Chondrocyte (in vitro differentiated cells): Measurements from ENCODE around the gene MSLN. TPM values are rescaled to one million over a fixed set of nuclear protein-coding genes. Genes with fewer than 3 reads are reported as not detected.

Experiments used
- DNase-seq: peaks from one replicate; pipeline ENCODE4 v3.0.0; 2021; ENCODE audit warnings: mixed read lengths, low spot score
- H3K27ac Mint-ChIP-seq: one replicate; pipeline ENCODE4 v1.8.0; 2021; ENCODE audit warnings: mild to moderate bottlenecking, moderate library complexity, mixed read lengths; ENCODE audit not compliant: unreplicated experiment
- H3K27me3 Mint-ChIP-seq: 2 replicates; pipeline ENCODE4 v1.8.0; 2021; ENCODE audit warnings: low read depth, mixed read lengths
- H3K36me3 Mint-ChIP-seq: 2 replicates; pipeline ENCODE4 v1.8.0; 2021; ENCODE audit warnings: low read depth, mixed read lengths
- H3K4me1 Mint-ChIP-seq: 2 replicates; pipeline ENCODE4 v1.8.0; 2021; ENCODE audit warnings: low read depth, mild to moderate bottlenecking, mixed read lengths
- H3K4me3 Mint-ChIP-seq: one replicate; pipeline ENCODE4 v1.8.0; 2021; ENCODE audit warnings: mild to moderate bottlenecking, moderate library complexity, mixed read lengths; ENCODE audit not compliant: unreplicated experiment
- H3K9me3 Mint-ChIP-seq: 2 replicates; pipeline ENCODE4 v1.8.0; 2021; ENCODE audit warnings: low read depth, mixed read lengths
- total RNA-seq: library from RNA; stranded (reverse); gene quantifications from 3 replicates; pipeline ENCODE4 v1.2.1, GENCODE V29; 2021
- TF ChIP-seq, protein P1 (sequence below): fragments of 200-600 bp; sonication (generic); IDR thresholded peaks from 2 replicates; pipeline ENCODE4 v1.5.0; 2021; ENCODE audit warnings: antibody characterized with exemption, mild to moderate bottlenecking, moderate library complexity

MSLN gene
- total RNA-seq, 1 donor from 2014 or later, result not detected

DNA sequence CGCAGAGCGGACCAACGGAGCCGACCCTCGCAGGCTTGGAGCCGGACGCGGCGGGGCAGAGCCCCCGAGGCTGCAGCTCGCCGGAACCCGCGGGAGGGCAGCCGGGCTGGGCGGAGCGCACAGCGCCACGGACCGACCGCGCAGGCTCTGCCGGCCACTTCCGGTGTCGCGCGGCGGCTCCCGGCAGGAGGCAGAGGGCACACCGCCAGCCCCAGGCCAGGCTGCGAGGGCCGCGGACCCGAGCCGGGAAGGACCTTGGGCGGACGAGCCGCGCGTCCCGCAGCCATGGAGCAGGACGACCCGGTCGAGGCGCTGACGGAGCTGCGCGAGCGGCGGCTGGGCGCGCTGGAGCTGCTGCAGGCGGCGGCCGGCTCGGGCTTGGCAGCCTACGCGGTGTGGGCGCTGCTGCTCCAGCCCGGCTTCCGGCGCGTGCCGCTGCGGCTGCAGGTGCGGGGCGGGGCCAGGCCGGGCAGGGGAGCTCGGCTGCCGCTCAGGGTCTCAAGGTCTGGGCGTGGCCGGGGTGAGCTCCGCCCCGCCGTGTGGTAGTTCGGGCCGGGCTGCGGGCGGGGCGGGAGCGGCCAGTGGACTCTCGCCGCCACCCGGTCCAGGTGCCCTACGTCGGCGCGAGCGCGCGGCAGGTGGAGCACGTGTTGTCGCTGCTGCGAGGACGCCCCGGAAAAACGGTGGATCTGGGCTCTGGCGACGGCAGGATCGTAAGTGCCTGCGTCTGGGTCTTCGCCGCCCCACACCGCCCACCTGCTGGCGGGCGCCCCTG is 39.4 kb upstream of the MSLN start, which contains the start of gene ANTKMT:
ANTKMT (plus strand) TSS at position 157 of the 775 bp plus-strand sequence; CDS start at position 286, 129 bp downstream.
- H3K27me3 Mint-ChIP-seq, result no peaks in the 10 kb centered on the region
- H3K36me3 Mint-ChIP-seq, result no peaks in the 10 kb centered on the region
- H3K4me1 Mint-ChIP-seq, result peaks cover 17% of the 10 kb centered on the region
- TF ChIP-seq, protein P1, sequence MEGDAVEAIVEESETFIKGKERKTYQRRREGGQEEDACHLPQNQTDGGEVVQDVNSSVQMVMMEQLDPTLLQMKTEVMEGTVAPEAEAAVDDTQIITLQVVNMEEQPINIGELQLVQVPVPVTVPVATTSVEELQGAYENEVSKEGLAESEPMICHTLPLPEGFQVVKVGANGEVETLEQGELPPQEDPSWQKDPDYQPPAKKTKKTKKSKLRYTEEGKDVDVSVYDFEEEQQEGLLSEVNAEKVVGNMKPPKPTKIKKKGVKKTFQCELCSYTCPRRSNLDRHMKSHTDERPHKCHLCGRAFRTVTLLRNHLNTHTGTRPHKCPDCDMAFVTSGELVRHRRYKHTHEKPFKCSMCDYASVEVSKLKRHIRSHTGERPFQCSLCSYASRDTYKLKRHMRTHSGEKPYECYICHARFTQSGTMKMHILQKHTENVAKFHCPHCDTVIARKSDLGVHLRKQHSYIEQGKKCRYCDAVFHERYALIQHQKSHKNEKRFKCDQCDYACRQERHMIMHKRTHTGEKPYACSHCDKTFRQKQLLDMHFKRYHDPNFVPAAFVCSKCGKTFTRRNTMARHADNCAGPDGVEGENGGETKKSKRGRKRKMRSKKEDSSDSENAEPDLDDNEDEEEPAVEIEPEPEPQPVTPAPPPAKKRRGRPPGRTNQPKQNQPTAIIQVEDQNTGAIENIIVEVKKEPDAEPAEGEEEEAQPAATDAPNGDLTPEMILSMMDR, result peak; percentile 44
- peak within 1 kb of the TSS; percentile 77 for H3K4me3 Mint-ChIP-seq
- peak within 1 kb of the TSS; percentile 80 for H3K27ac Mint-ChIP-seq
- H3K9me3 Mint-ChIP-seq, result no peaks in the 10 kb centered on the region
- no peak for DNase-seq

DNA sequence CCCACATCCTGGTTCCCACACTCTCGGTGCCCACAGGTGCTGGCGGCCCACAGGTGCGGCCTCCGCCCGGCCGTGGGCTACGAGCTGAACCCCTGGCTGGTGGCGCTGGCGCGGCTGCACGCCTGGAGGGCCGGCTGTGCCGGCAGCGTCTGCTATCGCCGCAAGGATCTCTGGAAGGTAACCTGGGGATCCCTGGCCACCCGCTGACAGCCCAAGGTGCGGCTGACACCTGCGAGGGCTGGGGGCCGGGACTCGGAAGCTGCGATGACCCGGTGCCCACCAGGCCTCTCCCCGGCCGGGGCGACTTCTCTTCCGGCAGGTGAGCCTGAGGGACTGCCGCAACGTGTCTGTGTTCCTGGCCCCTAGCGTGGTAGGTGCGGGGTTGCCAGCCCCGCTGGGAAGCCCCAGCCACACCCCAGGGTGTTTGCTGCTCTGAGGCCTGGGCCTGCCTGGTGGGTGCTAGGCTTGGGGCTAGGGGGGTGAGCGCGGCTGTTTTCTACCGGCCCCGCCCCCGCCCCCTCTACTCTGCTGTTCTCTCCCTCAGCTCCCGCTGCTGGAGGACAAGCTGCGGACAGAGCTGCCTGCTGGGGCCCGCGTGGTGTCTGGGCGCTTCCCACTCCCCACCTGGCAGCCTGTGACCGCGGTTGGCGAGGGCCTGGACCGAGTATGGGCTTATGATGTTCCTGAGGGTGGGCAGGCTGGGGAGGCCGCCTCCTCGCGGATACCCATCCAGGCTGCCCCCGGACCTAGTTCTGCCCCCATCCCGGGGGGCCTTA is 38.6 kb upstream of the MSLN start:
- H3K27me3 Mint-ChIP-seq, result no peaks in the 10 kb centered on the region
- H3K36me3 Mint-ChIP-seq, result no peaks in the 10 kb centered on the region
- peaks cover 17% of the 10 kb centered on the region for H3K4me1 Mint-ChIP-seq
- H3K4me3 Mint-ChIP-seq, result peak overlapping the region; percentile 48
- H3K27ac Mint-ChIP-seq, result peak overlapping the region; percentile 49
- DNase-seq, result no peak
- no peaks in the 10 kb centered on the region for H3K9me3 Mint-ChIP-seq
- TF ChIP-seq, protein P1, result no peak

DNA sequence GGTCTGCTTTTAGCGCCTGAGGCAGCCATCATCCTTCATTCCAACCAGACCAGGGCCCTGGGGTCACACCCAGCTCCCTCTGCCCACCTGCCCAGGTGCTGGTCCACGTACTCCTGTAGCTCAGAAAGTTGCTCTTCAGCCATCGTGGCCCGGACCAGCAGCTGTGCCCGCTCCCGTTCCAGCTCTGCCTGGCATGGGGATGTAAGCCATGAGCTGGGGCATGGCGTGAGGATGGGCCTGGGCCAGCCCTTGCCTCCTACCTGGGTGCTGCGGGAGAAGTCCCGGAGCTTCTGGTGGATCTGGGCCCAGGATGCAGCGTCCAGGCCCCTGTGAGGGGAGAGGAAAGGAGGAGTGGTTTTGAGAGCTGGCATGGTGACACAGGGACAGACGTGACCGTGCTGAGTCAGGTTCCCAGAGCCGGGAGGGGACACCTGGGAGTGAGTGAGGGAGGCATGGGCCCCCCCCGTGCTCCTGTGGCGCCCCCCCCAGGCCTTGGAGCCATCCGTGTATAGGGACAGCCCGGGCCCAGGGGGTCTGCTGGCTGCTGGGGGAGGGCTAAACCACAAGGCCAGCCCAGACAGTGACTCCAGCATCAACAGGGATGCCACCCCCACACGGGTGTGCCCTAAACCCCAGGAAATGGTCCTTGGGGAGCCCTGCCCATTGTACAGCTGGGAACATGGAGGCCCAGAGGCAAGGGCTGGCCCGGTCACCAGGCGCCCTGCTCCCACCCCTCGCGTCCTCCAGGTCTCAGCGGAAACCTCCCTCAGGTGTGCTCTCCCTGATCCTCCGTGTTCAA is 37.5 kb upstream of the MSLN start:
- TF ChIP-seq, protein P1, result no peak
- no peak for DNase-seq
- Mint-ChIP-seq H3K9me3 (no peaks in the 10 kb centered on the region), H3K4me3 (no peak overlapping the region), H3K4me1 (peaks cover 17% of the 10 kb centered on the region), H3K36me3 (no peaks in the 10 kb centered on the region), H3K27ac (no peak overlapping the region), H3K27me3 (no peaks in the 10 kb centered on the region)

DNA sequence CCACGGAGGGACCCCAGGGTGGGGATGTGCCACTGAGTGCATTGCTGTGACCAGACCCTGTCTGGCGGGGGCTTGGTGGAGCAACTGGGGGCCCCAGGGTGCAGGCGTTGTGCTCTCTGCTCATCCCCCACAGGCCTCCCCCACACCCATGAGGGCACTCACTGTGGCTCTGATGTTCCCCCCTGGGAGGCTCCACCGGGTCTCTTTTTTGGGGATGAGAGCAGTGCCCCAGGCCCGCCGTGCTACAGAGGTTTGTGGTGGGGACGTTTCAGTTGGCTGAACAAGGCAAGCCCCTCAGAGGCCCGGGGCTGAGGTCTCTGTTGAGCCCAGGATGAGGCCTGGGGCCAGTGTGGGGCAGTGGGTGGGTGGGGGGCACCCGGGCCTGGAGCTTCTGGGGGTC is 36.8 kb upstream of the MSLN start:
- peaks cover 17% of the 10 kb centered on the region for H3K4me1 Mint-ChIP-seq
- no peaks in the 10 kb centered on the region for H3K9me3 Mint-ChIP-seq
- H3K4me3 Mint-ChIP-seq, result no peak overlapping the region
- no peaks in the 10 kb centered on the region for H3K36me3 Mint-ChIP-seq
- no peaks in the 10 kb centered on the region for H3K27me3 Mint-ChIP-seq
- no peak for DNase-seq
- no peak overlapping the region for H3K27ac Mint-ChIP-seq
- TF ChIP-seq, protein P1, result no peak
